ENCODE data around the gene TEKTIP1.
A peak's percentile ranks its signal among the peaks of the same experiment; 100 is the strongest.

The TEKTIP1 gene

GRCh38 chr19:3494559-3494958 lies 44.4 kb upstream of the TEKTIP1 start:
- no peak overlapping the region for H3K4me3 ChIP-seq (ENCODE audit: low read depth, low read length)
- no peak for DNase-seq (ENCODE audit: low read depth)

DNA sequence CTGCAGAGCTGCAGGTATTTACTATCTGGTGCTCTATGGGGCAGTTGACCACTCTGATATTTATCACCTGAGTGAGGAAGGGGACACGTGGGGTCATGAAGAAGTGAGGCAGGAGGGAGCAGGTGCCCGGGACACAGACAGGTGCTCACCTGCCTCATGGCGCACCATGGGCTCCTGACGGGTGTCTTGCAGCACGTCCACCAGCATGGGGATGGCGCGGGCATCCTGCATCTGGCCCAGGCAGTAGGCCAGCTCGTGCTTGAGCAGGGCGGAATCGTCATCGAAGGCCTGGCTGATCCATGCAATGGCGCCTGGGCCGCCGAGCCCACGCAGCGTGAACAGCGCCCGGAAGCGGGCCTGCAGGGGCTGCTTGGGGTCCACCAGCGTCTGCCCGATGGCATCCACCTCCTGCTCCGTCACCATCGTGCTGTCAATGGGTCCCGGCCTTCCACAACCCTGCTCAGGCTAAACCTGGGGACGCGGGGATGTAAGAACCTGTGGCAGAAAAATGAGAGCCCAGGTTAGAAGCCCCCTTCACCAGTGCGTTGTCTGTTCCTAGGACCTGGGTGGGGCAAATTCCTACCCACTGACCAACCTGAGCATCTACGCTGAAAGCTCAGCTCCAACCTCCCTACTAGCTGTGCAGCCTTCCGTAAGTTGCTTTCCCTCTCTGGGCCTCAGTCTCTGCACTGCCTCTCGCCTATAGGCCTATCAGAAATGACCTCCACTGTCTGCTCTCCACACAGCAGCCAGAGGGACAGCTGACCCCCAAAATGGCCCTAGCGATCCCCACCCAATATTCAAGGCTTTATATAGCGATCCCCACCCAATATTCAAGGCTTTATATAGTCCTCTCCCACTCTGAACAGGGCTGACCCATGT lies 42.3 kb upstream of the TEKTIP1 start:
- no peak overlapping the region for H3K4me3 ChIP-seq (ENCODE audit: low read depth, low read length)
- TF ChIP-seq, protein P1, sequence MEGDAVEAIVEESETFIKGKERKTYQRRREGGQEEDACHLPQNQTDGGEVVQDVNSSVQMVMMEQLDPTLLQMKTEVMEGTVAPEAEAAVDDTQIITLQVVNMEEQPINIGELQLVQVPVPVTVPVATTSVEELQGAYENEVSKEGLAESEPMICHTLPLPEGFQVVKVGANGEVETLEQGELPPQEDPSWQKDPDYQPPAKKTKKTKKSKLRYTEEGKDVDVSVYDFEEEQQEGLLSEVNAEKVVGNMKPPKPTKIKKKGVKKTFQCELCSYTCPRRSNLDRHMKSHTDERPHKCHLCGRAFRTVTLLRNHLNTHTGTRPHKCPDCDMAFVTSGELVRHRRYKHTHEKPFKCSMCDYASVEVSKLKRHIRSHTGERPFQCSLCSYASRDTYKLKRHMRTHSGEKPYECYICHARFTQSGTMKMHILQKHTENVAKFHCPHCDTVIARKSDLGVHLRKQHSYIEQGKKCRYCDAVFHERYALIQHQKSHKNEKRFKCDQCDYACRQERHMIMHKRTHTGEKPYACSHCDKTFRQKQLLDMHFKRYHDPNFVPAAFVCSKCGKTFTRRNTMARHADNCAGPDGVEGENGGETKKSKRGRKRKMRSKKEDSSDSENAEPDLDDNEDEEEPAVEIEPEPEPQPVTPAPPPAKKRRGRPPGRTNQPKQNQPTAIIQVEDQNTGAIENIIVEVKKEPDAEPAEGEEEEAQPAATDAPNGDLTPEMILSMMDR (IDR thresholded peaks at IDR 0.05; ENCODE audit: insufficient read depth, low read depth, low read length, missing control alignments) = no peak
- DNase-seq (ENCODE audit: low read depth) = no peak

More at GRCh38 chr19:3494559-3494958, 44.4 kb upstream of the TEKTIP1 start:
- TF ChIP-seq, protein P1 (IDR thresholded peaks at IDR 0.05; ENCODE audit: insufficient read depth, low read depth, low read length, missing control alignments) = no peak

- TF ChIP-seq, protein P1 (IDR thresholded peaks at IDR 0.05; ENCODE audit: insufficient read depth, low read depth, low read length, missing control alignments) = no peak
- no peak overlapping the region for H3K4me3 ChIP-seq (ENCODE audit: low read depth, low read length)
- no peak for DNase-seq (ENCODE audit: low read depth)
Observed at GRCh38 chr19:3497757-3498520, 41.0 kb upstream of the TEKTIP1 start.

GRCh38 chr19:3499738-3500428 lies 39.1 kb upstream of the TEKTIP1 start:
- TF ChIP-seq, protein P1 (IDR thresholded peaks at IDR 0.05; ENCODE audit: insufficient read depth, low read depth, low read length, missing control alignments) = no peak
- H3K4me3 ChIP-seq (ENCODE audit: low read depth, low read length) = peak overlapping the region; percentile 96
- DNase-seq (ENCODE audit: low read depth) = no peak

DNA sequence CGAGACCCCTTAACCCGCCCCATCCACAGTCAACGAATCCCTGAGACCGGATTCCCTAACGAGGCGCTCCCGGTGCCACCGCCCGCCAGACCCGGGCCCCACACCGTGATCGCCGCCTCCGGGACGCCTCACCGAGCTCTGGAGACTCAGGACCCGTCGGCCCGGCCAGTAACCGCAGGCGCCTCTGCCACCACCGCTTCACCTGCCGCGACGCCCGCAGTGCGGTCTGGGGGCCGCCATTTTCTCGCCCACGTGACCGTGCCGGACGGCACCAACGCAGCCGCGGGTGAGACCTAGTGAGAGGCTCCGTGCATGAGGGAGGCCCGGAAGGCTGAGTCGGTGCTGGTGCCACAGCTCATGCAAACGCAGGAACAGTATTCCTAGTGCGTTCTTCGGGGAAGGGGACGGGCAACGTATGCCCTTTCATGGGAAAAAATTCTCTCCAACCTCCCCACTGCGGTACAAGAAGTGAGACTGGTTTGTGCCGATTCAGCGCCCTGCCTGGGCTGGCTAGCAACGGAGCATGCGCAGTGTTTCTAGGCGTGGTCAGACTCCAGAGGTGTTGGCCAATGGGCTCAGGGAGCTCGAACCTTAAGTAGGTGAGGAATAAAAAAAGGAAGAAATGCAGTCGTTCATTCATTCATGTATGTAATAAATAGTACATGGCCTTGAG lies 38.4 kb upstream of the TEKTIP1 start, which contains the start of gene DOHH:
Gene DOHH, minus strand, starts transcription at position 246 of the 673 bp plus-strand sequence. CDS start 3,860 bp downstream, outside the sequence.
- peak within 1 kb of the TSS; percentile 96 for H3K4me3 ChIP-seq (ENCODE audit: low read depth, low read length)
- TF ChIP-seq, protein P1 (IDR thresholded peaks at IDR 0.05; ENCODE audit: insufficient read depth, low read depth, low read length, missing control alignments) = no peak
- DNase-seq (ENCODE audit: low read depth) = peak; percentile 99

DNA sequence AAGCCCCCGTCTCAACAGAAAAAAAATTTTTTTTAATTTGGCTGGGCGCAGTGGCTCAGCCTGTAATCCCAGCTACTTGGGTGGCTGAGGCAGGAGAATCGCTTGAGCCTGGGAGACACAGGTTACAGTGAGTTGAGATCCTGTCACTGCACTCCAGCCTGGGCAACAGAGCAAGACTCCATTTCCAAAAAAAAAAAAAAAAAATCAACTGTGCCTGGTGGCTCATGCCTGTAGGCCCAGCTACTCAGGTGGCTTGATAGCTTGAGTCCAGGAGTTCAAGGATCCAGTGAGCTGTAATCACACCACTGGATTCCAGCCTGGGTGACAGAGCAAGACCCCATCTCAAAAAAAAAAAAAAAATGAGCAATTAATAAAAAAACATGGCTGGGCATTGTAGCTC lies 37.2 kb upstream of the TEKTIP1 start:
- no peak overlapping the region for H3K4me3 ChIP-seq (ENCODE audit: low read depth, low read length)
- TF ChIP-seq, protein P1 (IDR thresholded peaks at IDR 0.05; ENCODE audit: insufficient read depth, low read depth, low read length, missing control alignments) = no peak
- no peak for DNase-seq (ENCODE audit: low read depth)
